ENCODE measurements around the gene RC3H1. TPM values are rescaled to one million over a fixed set of nuclear protein-coding genes. Genes with fewer than 3 reads are reported as not detected.
A peak's percentile ranks its signal among the peaks of the same experiment; 100 is the strongest.
"Not testable (repeated sequence)": the region's sequence is repeated elsewhere in the genome, so short reads cannot be mapped to it uniquely, and the experiment has no call there.

The RC3H1 gene
- total and polyA plus RNA-seq, 5 donors from 2014 or later = 2.8 to 54.7 (median 5.9) TPM

DNA sequence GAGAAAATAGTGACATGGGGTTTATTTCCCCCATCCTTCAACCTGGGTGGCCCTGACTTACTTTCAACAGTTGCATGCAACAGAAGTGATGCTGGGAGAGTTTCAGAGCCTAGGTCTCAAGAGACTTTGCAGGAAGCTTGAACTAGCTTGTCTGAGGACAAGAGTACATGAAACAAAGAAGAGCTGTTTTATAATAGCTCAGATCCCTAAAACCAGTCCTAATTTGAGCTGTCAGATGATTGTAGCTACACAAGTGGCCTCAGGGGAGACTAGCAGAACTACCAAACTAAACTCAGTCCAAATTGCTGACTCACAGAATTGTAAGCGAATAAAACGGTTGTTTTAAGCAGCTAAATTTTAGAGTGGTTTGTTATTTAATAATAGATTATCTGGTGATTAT lies 17.1 kb downstream of the RC3H1 start:
- Histone ChIP-seq H3K9me3 (ENCODE audit: control insufficient read depth in 2 of 2, low read length in 2 of 2) (no peaks in the 10 kb centered on the region), H3K27me3 (ENCODE audit: control insufficient read depth, insufficient read depth, low read length) (no peaks in the 10 kb centered on the region), H3K27ac (ENCODE audit: insufficient read depth, low read length, poor library complexity, severe bottlenecking) (no peak overlapping the region), H3K4me1 (ENCODE audit: control insufficient read depth, insufficient read depth, low read length, poor library complexity, severe bottlenecking) (peaks cover 21% of the 10 kb centered on the region), H3K36me3 (ENCODE audit: control insufficient read depth, insufficient read depth, low read length) (no peaks in the 10 kb centered on the region), H3K4me3 (ENCODE audit: low read depth, low read length) (no peak overlapping the region)
- ATAC-seq (ENCODE audit: low read depth in 2 of 2) = no peak
- no peak for DNase-seq
- Mint-ChIP-seq H3K9me3 (no peaks in the 10 kb centered on the region), H3K27ac (no peak overlapping the region), H3K36me3 (peaks cover 22% of the 10 kb centered on the region), H3K4me1 (peaks cover 55 to 76% (median 65%) of the 10 kb centered on the region in 4 donors), H3K27me3 (no peaks in the 10 kb centered on the region), H3K4me3 (no peak overlapping the region)

DNA sequence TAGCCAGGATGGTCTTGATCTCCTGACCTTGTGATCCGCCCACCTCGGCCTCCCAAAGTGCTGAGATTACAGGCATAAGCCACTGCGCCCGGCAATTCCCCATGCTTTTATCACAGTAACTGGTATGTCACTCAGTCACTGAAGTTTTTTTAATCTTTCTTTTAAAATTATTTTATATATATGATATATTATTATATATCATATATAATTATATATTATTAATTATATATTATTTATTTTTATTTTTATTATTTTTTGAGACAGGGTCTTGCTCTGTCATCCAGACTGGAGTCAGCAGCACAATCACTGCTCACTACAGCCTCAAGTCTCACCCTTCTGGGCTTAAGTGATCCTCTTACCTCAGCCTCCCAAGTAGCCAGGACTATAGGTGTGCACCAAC lies 18.3 kb downstream of the RC3H1 start:
- Mint-ChIP-seq H3K27me3 (no peaks in the 10 kb centered on the region), H3K4me3 (no peak overlapping the region), H3K9me3 (no peaks in the 10 kb centered on the region), H3K4me1 (peaks cover 49 to 75% (median 64%) of the 10 kb centered on the region in 4 donors), H3K36me3 (peaks cover 18% of the 10 kb centered on the region), H3K27ac (no peak overlapping the region)
- no peaks in the 10 kb centered on the region for H3K27me3 ChIP-seq (ENCODE audit: control insufficient read depth, insufficient read depth, low read length)
- DNase-seq (no peak), ATAC-seq (ENCODE audit: low read depth in 2 of 2) (no peak)
- H3K27ac ChIP-seq (ENCODE audit: insufficient read depth, low read length, poor library complexity, severe bottlenecking) = no peak overlapping the region
- no peak overlapping the region for H3K4me3 ChIP-seq (ENCODE audit: low read depth, low read length)
- H3K36me3 ChIP-seq (ENCODE audit: control insufficient read depth, insufficient read depth, low read length) = no peaks in the 10 kb centered on the region
- no peaks in the 10 kb centered on the region for H3K9me3 ChIP-seq (ENCODE audit: control insufficient read depth in 2 of 2, low read length in 2 of 2)
- H3K4me1 ChIP-seq (ENCODE audit: control insufficient read depth, insufficient read depth, low read length, poor library complexity, severe bottlenecking) = peaks cover 17% of the 10 kb centered on the region

DNA sequence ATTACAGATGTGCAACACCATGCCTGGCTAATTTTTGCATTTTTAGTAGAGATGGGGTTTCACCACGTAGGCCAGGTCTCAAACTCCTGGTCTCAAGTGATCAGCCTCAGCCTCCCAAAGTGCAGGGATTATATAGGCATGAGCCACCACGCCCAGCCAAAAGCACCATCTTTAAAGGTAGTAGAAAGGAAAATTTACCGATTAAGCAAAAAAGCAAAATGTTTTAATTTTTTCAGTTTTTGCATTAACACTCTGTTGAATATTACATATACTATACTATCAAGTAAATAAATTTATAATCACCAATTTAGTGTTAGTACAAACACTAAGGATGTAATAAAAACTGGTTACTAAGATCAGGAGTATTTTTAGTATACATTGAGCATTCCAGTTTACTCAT lies 20.6 kb downstream of the RC3H1 start:
- H3K27me3 Mint-ChIP-seq = no peaks in the 10 kb centered on the region

DNA sequence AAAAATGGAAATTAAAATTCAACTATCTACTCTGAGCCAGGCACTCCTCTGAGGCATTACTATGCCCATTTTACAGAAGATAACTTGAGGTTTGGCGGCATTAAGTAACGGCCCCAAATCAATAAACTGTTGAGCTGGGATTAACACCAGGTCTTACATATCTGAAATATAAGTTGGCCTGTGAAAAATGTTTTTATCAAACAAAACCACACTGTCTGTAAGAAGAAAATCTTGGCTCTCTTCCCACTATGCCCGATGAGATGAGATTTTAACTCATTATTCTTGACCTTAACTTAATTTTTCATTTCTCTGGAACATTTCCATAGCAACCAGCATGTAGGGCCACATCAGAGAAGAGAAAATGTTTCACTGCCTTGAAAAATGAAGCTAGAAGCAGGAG lies 21.8 kb downstream of the RC3H1 start:
- Mint-ChIP-seq H3K36me3 (peaks cover 10% of the 10 kb centered on the region), H3K4me1 (peaks cover 38 to 69% (median 58%) of the 10 kb centered on the region in 4 donors), H3K27me3 (no peaks in the 10 kb centered on the region), H3K27ac (peak overlapping the region in 2 of 3 donors; percentile 1 to 21), H3K9me3 (no peaks in the 10 kb centered on the region), H3K4me3 (peak overlapping the region in 1 of 4 donors; percentile 32)
- no peak for DNase-seq
- H3K9me3 ChIP-seq (ENCODE audit: control insufficient read depth in 2 of 2, low read length in 2 of 2) = no peaks in the 10 kb centered on the region
- peaks cover 7% of the 10 kb centered on the region for H3K36me3 ChIP-seq (ENCODE audit: control insufficient read depth, insufficient read depth, low read length)
- no peaks in the 10 kb centered on the region for H3K27me3 ChIP-seq (ENCODE audit: control insufficient read depth, insufficient read depth, low read length)
- no peak overlapping the region for H3K4me3 ChIP-seq (ENCODE audit: low read depth, low read length)
- no peak for ATAC-seq (ENCODE audit: low read depth in 2 of 2)
- no peak overlapping the region for H3K27ac ChIP-seq (ENCODE audit: insufficient read depth, low read length, poor library complexity, severe bottlenecking)
- H3K4me1 ChIP-seq (ENCODE audit: control insufficient read depth, insufficient read depth, low read length, poor library complexity, severe bottlenecking) = peaks cover 15% of the 10 kb centered on the region

More for the DNA sequence above, 20.6 kb downstream of the RC3H1 start:
- Mint-ChIP-seq H3K27ac (peak overlapping the region in 1 of 3 donors; percentile 21), H3K4me3 (no peak overlapping the region), H3K4me1 (peaks cover 43 to 73% (median 60%) of the 10 kb centered on the region in 4 donors), H3K36me3 (peaks cover 9% of the 10 kb centered on the region), H3K9me3 (no peaks in the 10 kb centered on the region)
- Histone ChIP-seq H3K9me3 (ENCODE audit: control insufficient read depth in 2 of 2, low read length in 2 of 2) (no peaks in the 10 kb centered on the region), H3K36me3 (ENCODE audit: control insufficient read depth, insufficient read depth, low read length) (peaks cover 4% of the 10 kb centered on the region), H3K27ac (ENCODE audit: insufficient read depth, low read length, poor library complexity, severe bottlenecking) (no peak overlapping the region), H3K27me3 (ENCODE audit: control insufficient read depth, insufficient read depth, low read length) (no peaks in the 10 kb centered on the region), H3K4me3 (ENCODE audit: low read depth, low read length) (no peak overlapping the region), H3K4me1 (ENCODE audit: control insufficient read depth, insufficient read depth, low read length, poor library complexity, severe bottlenecking) (peaks cover 15% of the 10 kb centered on the region)
- ATAC-seq (ENCODE audit: low read depth in 2 of 2) = no peak
- no peak for DNase-seq

DNA sequence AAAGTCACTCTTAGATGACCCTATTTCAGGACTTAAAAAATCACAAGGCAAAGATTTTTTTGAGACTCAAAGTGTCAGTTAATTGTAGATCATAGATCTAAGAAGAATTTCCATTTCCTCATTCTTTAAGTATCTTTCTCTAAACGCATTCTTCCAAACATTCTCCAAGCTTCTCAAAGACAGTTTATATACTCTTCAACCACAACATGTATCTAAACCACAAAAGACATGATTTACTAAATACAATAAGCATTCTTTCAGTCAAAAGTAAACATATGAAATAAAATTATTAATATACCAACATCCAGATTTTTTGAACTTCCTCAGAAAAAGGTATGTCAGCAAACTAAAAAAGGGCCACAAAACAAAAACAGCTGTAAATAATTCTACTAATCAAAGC lies 24.4 kb downstream of the RC3H1 start:
- Mint-ChIP-seq H3K9me3 (no peaks in the 10 kb centered on the region), H3K4me3 (no peak overlapping the region), H3K27ac (peak overlapping the region; percentile 5 to 86 (median 18)), H3K36me3 (peaks cover 5% of the 10 kb centered on the region), H3K4me1 (peaks cover 37 to 63% (median 53%) of the 10 kb centered on the region in 4 donors), H3K27me3 (no peaks in the 10 kb centered on the region)
- H3K4me3 ChIP-seq (ENCODE audit: low read depth, low read length) = no peak overlapping the region
- H3K4me1 ChIP-seq (ENCODE audit: control insufficient read depth, insufficient read depth, low read length, poor library complexity, severe bottlenecking) = peaks cover 12% of the 10 kb centered on the region
- no peaks in the 10 kb centered on the region for H3K27me3 ChIP-seq (ENCODE audit: control insufficient read depth, insufficient read depth, low read length)
- H3K27ac ChIP-seq (ENCODE audit: insufficient read depth, low read length, poor library complexity, severe bottlenecking) = no peak overlapping the region
- H3K36me3 ChIP-seq (ENCODE audit: control insufficient read depth, insufficient read depth, low read length) = peaks cover 17% of the 10 kb centered on the region
- no peak for ATAC-seq (ENCODE audit: low read depth in 2 of 2)
- DNase-seq = no peak
- no peaks in the 10 kb centered on the region for H3K9me3 ChIP-seq (ENCODE audit: control insufficient read depth in 2 of 2, low read length in 2 of 2)

DNA sequence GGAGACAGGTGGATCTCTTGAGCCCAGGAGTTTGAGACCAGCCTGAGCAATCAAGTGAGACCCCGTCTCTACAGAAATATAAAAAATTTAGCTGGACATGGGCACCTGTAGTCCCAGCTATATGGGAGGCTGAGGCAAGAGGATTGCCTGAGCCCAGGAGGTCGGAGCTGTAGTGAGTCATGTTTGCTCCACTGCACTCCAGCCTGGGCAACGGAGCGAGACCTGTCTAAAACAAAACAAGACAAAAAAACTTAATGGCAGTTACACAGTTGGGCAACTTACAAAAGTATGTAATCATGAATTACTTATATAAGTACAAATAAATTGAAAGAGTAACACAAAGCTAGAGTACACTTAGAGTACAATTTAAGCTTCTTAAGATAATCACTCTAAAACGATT lies 25.2 kb downstream of the RC3H1 start:
- peak overlapping the region in 2 of 3 donors; percentile 9 to 83 for H3K27ac Mint-ChIP-seq
- H3K9me3 ChIP-seq (ENCODE audit: control insufficient read depth in 2 of 2, low read length in 2 of 2) = no peaks in the 10 kb centered on the region
- peaks cover 12% of the 10 kb centered on the region for H3K4me1 ChIP-seq (ENCODE audit: control insufficient read depth, insufficient read depth, low read length, poor library complexity, severe bottlenecking)
- ATAC-seq (ENCODE audit: low read depth in 2 of 2) (no peak), DNase-seq (no peak)
- H3K4me3 Mint-ChIP-seq = no peak overlapping the region
- H3K36me3 ChIP-seq (ENCODE audit: control insufficient read depth, insufficient read depth, low read length) = peaks cover 25% of the 10 kb centered on the region
- no peaks in the 10 kb centered on the region for H3K27me3 Mint-ChIP-seq
- H3K36me3 Mint-ChIP-seq = peaks cover 9% of the 10 kb centered on the region
- H3K4me3 ChIP-seq (ENCODE audit: low read depth, low read length) = no peak overlapping the region
- peaks cover 29 to 60% (median 48%) of the 10 kb centered on the region in 4 donors for H3K4me1 Mint-ChIP-seq
- H3K27me3 ChIP-seq (ENCODE audit: control insufficient read depth, insufficient read depth, low read length) = no peaks in the 10 kb centered on the region
- no peak overlapping the region for H3K27ac ChIP-seq (ENCODE audit: insufficient read depth, low read length, poor library complexity, severe bottlenecking)
- no peaks in the 10 kb centered on the region for H3K9me3 Mint-ChIP-seq

DNA sequence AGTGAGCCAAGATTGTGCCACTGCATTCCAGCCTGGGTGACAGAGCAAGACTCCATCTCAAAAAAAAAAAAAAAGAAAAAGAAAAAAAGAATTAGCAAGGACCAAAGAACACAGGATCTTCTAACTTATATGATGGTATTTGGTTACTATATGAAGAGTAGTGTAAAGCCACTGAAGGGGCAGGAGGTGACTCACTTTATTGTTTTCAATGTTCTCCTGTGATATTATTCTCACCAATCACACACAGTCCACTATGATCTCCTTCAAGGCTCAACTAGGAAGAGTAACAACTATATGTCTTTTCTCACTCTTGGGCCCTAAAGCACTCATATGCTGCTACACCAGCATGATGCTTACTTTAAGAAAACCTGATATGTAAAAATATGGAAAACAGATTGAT lies 26.7 kb downstream of the RC3H1 start:
- ATAC-seq (ENCODE audit: low read depth in 2 of 2) (no peak), DNase-seq (no peak)
- Mint-ChIP-seq H3K27me3 (no peaks in the 10 kb centered on the region), H3K36me3 (peaks cover 14% of the 10 kb centered on the region), H3K9me3 (no peaks in the 10 kb centered on the region), H3K4me1 (peaks cover 17 to 46% (median 37%) of the 10 kb centered on the region in 4 donors), H3K4me3 (no peak overlapping the region), H3K27ac (no peak overlapping the region)
- Histone ChIP-seq H3K36me3 (ENCODE audit: control insufficient read depth, insufficient read depth, low read length) (peaks cover 38% of the 10 kb centered on the region), H3K27ac (ENCODE audit: insufficient read depth, low read length, poor library complexity, severe bottlenecking) (no peak overlapping the region), H3K9me3 (ENCODE audit: control insufficient read depth in 2 of 2, low read length in 2 of 2) (no peaks in the 10 kb centered on the region), H3K4me3 (ENCODE audit: low read depth, low read length) (no peak overlapping the region), H3K27me3 (ENCODE audit: control insufficient read depth, insufficient read depth, low read length) (no peaks in the 10 kb centered on the region), H3K4me1 (ENCODE audit: control insufficient read depth, insufficient read depth, low read length, poor library complexity, severe bottlenecking) (peaks cover 7% of the 10 kb centered on the region)

DNA sequence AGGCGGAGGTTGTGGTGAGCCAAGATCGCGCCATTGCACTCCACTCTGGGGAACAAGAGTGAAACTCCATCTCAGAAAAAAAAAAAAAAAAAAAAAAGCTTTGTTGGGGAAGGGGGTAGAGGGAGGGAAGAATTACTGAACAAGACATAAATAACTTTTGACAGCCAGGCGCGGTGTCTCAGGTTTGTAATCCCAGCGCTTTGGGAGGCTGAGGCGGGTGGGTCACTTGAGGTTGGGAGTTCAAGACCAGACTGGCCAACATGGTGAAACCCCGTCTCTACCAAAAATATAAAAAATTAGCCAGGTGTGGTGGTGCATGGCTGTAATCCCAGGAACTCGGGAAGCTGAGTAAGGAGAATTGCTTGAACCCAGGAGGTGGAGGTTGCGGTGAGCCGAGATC lies 28.2 kb downstream of the RC3H1 start:
- not testable (repeated sequence) for H3K4me3 Mint-ChIP-seq; ATAC-seq (ENCODE audit: low read depth in 2 of 2); H3K4me1 ChIP-seq (ENCODE audit: control insufficient read depth, insufficient read depth, low read length, poor library complexity, severe bottlenecking); H3K27ac Mint-ChIP-seq; H3K27ac ChIP-seq (ENCODE audit: insufficient read depth, low read length, poor library complexity, severe bottlenecking); H3K9me3 ChIP-seq (ENCODE audit: control insufficient read depth in 2 of 2, low read length in 2 of 2); H3K27me3 ChIP-seq (ENCODE audit: control insufficient read depth, insufficient read depth, low read length); DNase-seq; H3K9me3 Mint-ChIP-seq; H3K4me3 ChIP-seq (ENCODE audit: low read depth, low read length); H3K27me3 Mint-ChIP-seq
- peaks cover 49% of the 10 kb centered on the region for H3K36me3 ChIP-seq (ENCODE audit: control insufficient read depth, insufficient read depth, low read length)
- Mint-ChIP-seq H3K4me1 (peaks cover 19 to 33% (median 26%) of the 10 kb centered on the region in 4 donors), H3K36me3 (peaks cover 14% of the 10 kb centered on the region)
